Brain microvascular endothelial cell (primary cell): ENCODE measurements around the gene GAB1.
A peak's percentile ranks its signal among the peaks of the same experiment; 100 is the strongest.

Source experiments
- DNase-seq: peaks from one replicate; pipeline ENCODE4 v3.0.0-alpha.2; 2020
- H3K27ac ChIP-seq: fragments of 250-450 bp; sonication (Bioruptor Pico); 2 replicates; pipeline ENCODE4 v1.5.1; 2020; ENCODE audit warnings: mild to moderate bottlenecking, moderate library complexity
- H3K27me3 ChIP-seq: fragments of 250-450 bp; sonication (Bioruptor Pico); replicated peaks from 2 replicates; pipeline ENCODE4 v1.5.1; 2020; ENCODE audit warnings: mild to moderate bottlenecking
- H3K36me3 ChIP-seq: fragments of 250-450 bp; sonication (Bioruptor Pico); replicated peaks from 2 replicates; pipeline ENCODE4 v1.5.1; 2020; ENCODE audit warnings: mild to moderate bottlenecking
- H3K4me3 ChIP-seq: 2 replicates; pipeline ENCODE4 v1.5.1; 2011; ENCODE audit warnings: low read depth, mild to moderate bottlenecking, control low read depth, low read length, moderate library complexity
- CTCF ChIP-seq: IDR thresholded peaks from 2 replicates; pipeline ENCODE4 v1.5.1; 2011; ENCODE audit warnings: low read depth, mild to moderate bottlenecking, moderate library complexity, low read length, control low read depth, inconsistent platforms; ENCODE audit errors: missing control alignments
- in situ Hi-C: cut with HindIII; loops from 2 replicates; pipeline ENCODE4 v1.10.0; 2017; ENCODE audit warnings: low sequenced_read_pairs, low pct_ligation_motif_present

The GAB1 gene

DNA sequence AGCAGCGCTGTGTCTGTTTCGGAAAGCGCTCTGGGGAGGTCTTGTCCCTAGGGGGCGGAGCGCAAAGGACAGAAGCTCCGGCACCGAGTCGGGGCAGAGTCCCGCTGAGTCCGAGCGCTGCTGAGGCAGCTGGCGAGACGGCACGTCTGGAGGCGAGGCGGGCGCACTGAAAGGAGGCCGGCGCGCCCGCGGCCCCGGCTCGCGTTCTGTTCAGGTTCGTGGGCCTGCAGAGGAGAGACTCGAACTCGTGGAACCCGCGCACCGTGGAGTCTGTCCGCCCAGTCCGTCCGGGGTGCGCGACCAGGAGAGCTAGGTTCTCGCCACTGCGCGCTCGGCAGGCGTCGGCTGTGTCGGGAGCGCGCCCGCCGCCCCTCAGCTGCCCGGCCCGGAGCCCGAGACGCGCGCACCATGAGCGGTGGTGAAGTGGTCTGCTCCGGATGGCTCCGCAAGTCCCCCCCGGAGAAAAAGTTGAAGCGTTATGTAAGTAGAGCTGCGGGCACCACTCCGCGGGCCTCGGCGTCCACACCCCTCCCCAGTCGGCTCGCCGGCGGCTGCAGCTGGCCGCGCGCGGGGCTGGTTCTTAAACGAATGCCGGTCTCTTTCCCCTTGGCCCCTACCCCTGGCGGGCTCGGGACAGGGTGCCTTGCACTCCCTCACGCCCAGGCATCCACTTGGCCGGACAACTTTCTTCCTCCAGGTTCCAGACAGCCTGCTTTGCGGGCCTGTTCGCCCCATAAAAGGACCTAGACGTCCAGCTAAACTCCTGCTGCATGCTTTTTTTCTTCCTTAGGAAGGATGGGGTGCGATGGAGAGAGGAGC is at the start of gene GAB1:
Gene GAB1, plus strand, starts transcription at position 96 of the 819 bp plus-strand sequence. Its CDS starts 313 bp downstream, at position 409.
- Histone ChIP-seq H3K27ac (peak within 1 kb of the TSS; percentile 84), H3K27me3 (no peaks in the 10 kb centered on the region), H3K4me3 (peak within 1 kb of the TSS; percentile 81), H3K36me3 (no peaks in the 10 kb centered on the region)
- peak; percentile 37 for TF ChIP-seq CTCF
- peak; percentile 76 for DNase-seq
- in situ Hi-C loops, result no loop called here

- no peaks in the 10 kb centered on the region for H3K27me3 ChIP-seq
- TF ChIP-seq CTCF, result peak; percentile 18
- H3K4me3 ChIP-seq, result no peak overlapping the region
- in situ Hi-C loops, result no loop called here
- no peak for DNase-seq
- peak overlapping the region; percentile 74 for H3K27ac ChIP-seq
- no peaks in the 10 kb centered on the region for H3K36me3 ChIP-seq
Observed at GRCh38 chr4:143287572-143287923, 49.1 kb upstream of the GAB1 start.

- TF ChIP-seq CTCF, result no peak
- Histone ChIP-seq H3K36me3 (no peaks in the 10 kb centered on the region), H3K4me3 (no peak overlapping the region), H3K27ac (no peak overlapping the region), H3K27me3 (no peaks in the 10 kb centered on the region)
- in situ Hi-C loops, result no loop called here
- DNase-seq, result no peak
Observed at GRCh38 chr4:143288171-143288570, 48.5 kb upstream of the GAB1 start.

- in situ Hi-C loops, result no loop called here
Observed at GRCh38 chr4:143289370-143289769, 47.3 kb upstream of the GAB1 start.

DNA sequence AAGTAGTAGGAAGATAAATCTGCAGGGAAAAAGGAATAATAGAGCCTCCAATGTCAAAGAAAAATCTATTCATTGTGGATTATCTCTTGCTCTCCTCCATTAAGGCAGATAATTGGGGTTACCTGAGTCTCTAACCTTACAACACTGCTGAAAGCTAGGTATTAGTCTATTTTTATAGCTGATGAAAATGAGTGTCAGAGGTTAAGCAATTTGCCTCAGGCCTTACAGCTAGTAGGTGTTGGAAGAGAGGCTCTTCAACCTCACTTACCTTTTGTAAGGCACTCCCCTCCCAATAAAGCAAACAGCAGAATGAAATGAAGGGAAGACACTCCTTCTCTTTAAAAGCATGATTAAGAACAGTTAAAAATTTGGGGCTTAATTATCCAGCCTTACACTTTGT is 45.4 kb upstream of the GAB1 start:
- no peaks in the 10 kb centered on the region for H3K27me3 ChIP-seq
- no peaks in the 10 kb centered on the region for H3K36me3 ChIP-seq
- in situ Hi-C loops, result no loop called here
- no peak overlapping the region for H3K27ac ChIP-seq
- no peak for DNase-seq
- no peak overlapping the region for H3K4me3 ChIP-seq
- no peak for TF ChIP-seq CTCF

More at GRCh38 chr4:143289370-143289769, 47.3 kb upstream of the GAB1 start:
- no peak for DNase-seq
- no peak for TF ChIP-seq CTCF
- Histone ChIP-seq H3K27ac (no peak overlapping the region), H3K27me3 (no peaks in the 10 kb centered on the region), H3K4me3 (no peak overlapping the region), H3K36me3 (no peaks in the 10 kb centered on the region)

- Histone ChIP-seq H3K36me3 (no peaks in the 10 kb centered on the region), H3K27ac (no peak overlapping the region), H3K27me3 (no peaks in the 10 kb centered on the region), H3K4me3 (no peak overlapping the region)
- in situ Hi-C loops, result no loop called here
- DNase-seq, result no peak
- TF ChIP-seq CTCF, result no peak
Observed at GRCh38 chr4:143292858-143293257, 43.8 kb upstream of the GAB1 start.
